GM12878 (cell line): ENCODE measurements around the gene CAMK4. TPM values are rescaled to one million over a fixed set of nuclear protein-coding genes. Genes with fewer than 3 reads are reported as not detected.

ENCODE experiments used
- ATAC-seq: fragments of 200-7000 bp; cut with Tn5 transposase; 3 replicates; pipeline ENCODE4 v1.9.1; 2020; ENCODE audit warnings: mild to moderate bottlenecking, moderate library complexity
- BruUV-seq: library from RNA; stranded (reverse); fragments of 400-500 nt; replicated peaks from 2 replicates; lab custom pipeline; 2021; lab: Mats Ljungman, UMichigan
- CTCF ChIA-PET: fragments of 300-600 bp; sonication (Branson Sonifier 250); formaldehyde crosslinking; extraction: SDS; loops from one replicate; lab custom pipeline; 2021; ENCODE audit warnings: inconsistent platforms; lab: Yijun Ruan, JAX
- POLR2A ChIA-PET: fragments of 350-600 bp; formaldehyde crosslinking; extraction: SDS; loops from one replicate; lab custom pipeline; 2021; ENCODE audit warnings: inconsistent platforms; lab: Charles Lee
- RAD21 ChIA-PET: fragments of 300-600 bp; sonication (Branson Sonifier 250); formaldehyde crosslinking; loops from one replicate; lab custom pipeline; 2023; ENCODE audit warnings: antibody characterized with exemption; ENCODE audit not compliant: unreplicated experiment; lab: Charles Lee
- SMC1A ChIA-PET: fragments of 300-600 bp; sonication (Branson Sonifier 250); formaldehyde crosslinking; loops from one replicate; lab custom pipeline; 2023; ENCODE audit not compliant: unreplicated experiment, uncharacterized antibody; lab: Charles Lee
- DNase-seq: peaks from one replicate; pipeline ENCODE4 v3.0.0-alpha.2; 2011; ENCODE audit warnings: low read depth, low spot score
- FAIRE-seq: peaks from 3 replicates; lab custom pipeline; 2011; peaks lifted over from hg19 to GRCh38; lab: Jason Lieb, UNC
- H2AFZ ChIP-seq: 2 replicates; pipeline ENCODE4 v1.6.0; 2011; ENCODE audit warnings: low read depth, low read length, control low read depth; ENCODE audit not compliant: control insufficient read depth
- H3K27ac ChIP-seq: 2 replicates; pipeline ENCODE4 v1.5.1; 2011; ENCODE audit warnings: control low read depth; ENCODE audit not compliant: control insufficient read depth, insufficient read depth
- H3K27me3 ChIP-seq, 2 experiments: replicated peaks in 1 of 2; 2 replicates each; pipeline versions ENCODE4 v1.6.0 to v1.6.1; 2011; ENCODE audit warnings: low read length in 1 of 2; ENCODE audit not compliant: control insufficient read depth in 2 of 2, insufficient read depth in 2 of 2
- H3K36me3 ChIP-seq, 2 experiments: 2 replicates each; pipeline ENCODE4 v1.5.1; 2011; ENCODE audit warnings: low read length in 1 of 2; ENCODE audit not compliant: control insufficient read depth in 2 of 2, insufficient read depth in 2 of 2
- H3K4me1 ChIP-seq: 2 replicates; pipeline ENCODE4 v1.6.1; 2011; ENCODE audit warnings: mild to moderate bottlenecking, low read length, moderate library complexity, mixed read lengths; ENCODE audit not compliant: control insufficient read depth, insufficient read depth
- H3K4me2 ChIP-seq: 2 replicates; pipeline ENCODE4 v1.6.0; 2011; ENCODE audit warnings: control low read depth; ENCODE audit not compliant: control insufficient read depth, insufficient read depth
- H3K4me3 ChIP-seq: fragments of 200-600 bp; sonication (generic); 2 replicates; pipeline ENCODE4 v1.5.1; 2016
- H3K79me2 ChIP-seq: 2 replicates; pipeline ENCODE4 v1.6.0; 2011; ENCODE audit warnings: low read length; ENCODE audit not compliant: control insufficient read depth, insufficient read depth
- H3K9ac ChIP-seq: 2 replicates; pipeline ENCODE4 v1.8.0; 2011; ENCODE audit warnings: low read length, control low read depth, mixed read lengths; ENCODE audit not compliant: control insufficient read depth, insufficient read depth
- H3K9me3 ChIP-seq: replicated peaks from 3 replicates; pipeline ENCODE4 v1.5.1; 2011; ENCODE audit warnings: mild to moderate bottlenecking, low read length; ENCODE audit not compliant: control insufficient read depth, insufficient read depth
- H4K20me1 ChIP-seq: 2 replicates; pipeline ENCODE4 v1.6.0; 2011; ENCODE audit not compliant: control insufficient read depth, insufficient read depth
- BACH1 ChIP-seq: fragments of 450-650 bp; IDR thresholded peaks from 2 replicates; pipeline ENCODE4 v1.6.1; 2017; ENCODE audit warnings: mild to moderate bottlenecking, borderline replicate concordance
- E2F4 ChIP-seq: IDR thresholded peaks from 2 replicates; pipeline ENCODE4 v1.6.1; 2012; ENCODE audit warnings: low read depth, low read length, improper control_type of control experiment
- EGR1 ChIP-seq, 2 experiments: IDR thresholded peaks; 1 replicate in 1 of 2; 2 replicates in 1 of 2; pipeline ENCODE4 v1.6.1; 2011 to 2012; ENCODE audit warnings: low read depth in 2 of 2, low read length in 2 of 2, borderline replicate concordance in 1 of 2, mild to moderate bottlenecking in 1 of 2, moderate library complexity in 1 of 2
- ESRRA ChIP-seq: IDR thresholded peaks from 2 replicates; pipeline ENCODE4 v1.6.1; 2012; ENCODE audit warnings: mild to moderate bottlenecking, low read length, improper control_type of control experiment
- EZH2 ChIP-seq: IDR thresholded peaks from 2 replicates; pipeline ENCODE4 v1.6.1; 2012; ENCODE audit warnings: low read depth, mild to moderate bottlenecking, control low read depth, inconsistent platforms, low read length, borderline replicate concordance; ENCODE audit not compliant: control insufficient read depth
- NR2F1 ChIP-seq: fragments of 450-650 bp; conservative IDR thresholded peaks from 2 replicates; pipeline ENCODE4 v1.6.1; 2017; ENCODE audit warnings: mild to moderate bottlenecking
- SMAD5 ChIP-seq: IDR thresholded peaks from 2 replicates; pipeline ENCODE4 v1.6.1; 2016; ENCODE audit warnings: antibody characterized with exemption, low read depth
- SP1 ChIP-seq: IDR thresholded peaks from one replicate; pipeline ENCODE4 v1.6.1; 2011; ENCODE audit warnings: low read depth, low read length
- STAT1 ChIP-seq: fragments of 450-650 bp; conservative IDR thresholded peaks from 2 replicates; pipeline ENCODE4 v1.6.1; 2014; ENCODE audit warnings: antibody characterized with exemption, mild to moderate bottlenecking
- SUZ12 ChIP-seq: fragments of 200-600 bp; sonication (generic); IDR thresholded peaks from one replicate; pipeline ENCODE4 v1.6.1; 2018; ENCODE audit warnings: antibody characterized with exemption, mild to moderate bottlenecking; ENCODE audit not compliant: unreplicated experiment
- TCF7 ChIP-seq: IDR thresholded peaks from 2 replicates; pipeline ENCODE4 v1.6.1; 2014; ENCODE audit warnings: antibody characterized with exemption, borderline replicate concordance
- ZBED1 ChIP-seq: IDR thresholded peaks from 2 replicates; pipeline ENCODE4 v1.6.1; 2016; ENCODE audit warnings: borderline replicate concordance
- WGBS: methylation state at CpG from one replicate; pipeline ENCODE4 v1.1.6; 2016; ENCODE audit warnings: low lambda C conversion rate; ENCODE audit not compliant: insufficient replicate concordance, insufficient coverage; ENCODE audit errors: missing lambda C conversion rate; 5-methylcytosine and 5-hydroxymethylcytosine counted together
- in situ Hi-C: fragments of 300-500 bp; cut with MboI; formaldehyde crosslinking; loops from 9 replicates; pipeline ENCODE4 v1.14.3; 2018; ENCODE audit warnings: mixed read lengths
- intact Hi-C: fragments of 100-400 bp; cut with micrococcal nuclease; formaldehyde crosslinking; loops from one replicate; pipeline ENCODE4 v1.14.2; 2022; ENCODE audit not compliant: unreplicated experiment
- polyA plus RNA-seq, 11 experiments: library from polyadenylated mRNA; depleted of rRNA in 4 of 11; unstranded in 6 of 11; stranded (reverse) in 5 of 11; fragments of >200 nt; fragmentation: Nextera tagmentation in 4 of 11; fragmentation: Illumina TruSeq in 1 of 11; extraction: Ambion mirVana in 4 of 11; extraction: Trizol in 1 of 11; gene quantifications; 1 replicate in 1 of 11; 2 replicates in 10 of 11; pipeline versions ENCODE4 v1.2.1 to v1.2.3, GENCODE V29; 2011 to 2016; ENCODE audit warnings: inconsistent platforms in 2 of 11, missing spikeins in 2 of 11, low read depth in 1 of 11
- total RNA-seq, 4 experiments: library from RNA; depleted of rRNA in 3 of 4; stranded (reverse); fragments of >200 nt in 3 of 4; fragmentation: Illumina TruSeq in 1 of 4; extraction: Trizol in 1 of 4; gene quantifications; 2 replicates each; pipeline versions ENCODE4 v1.2.1 to v1.2.3, GENCODE V29; 2013 to 2021

CAMK4 gene
- total and polyA plus RNA-seq, 10 of the 15 experiments (the other 5 are each of a cell fraction or from before 2014, with no cell fraction given), result 13.3 to 51.9 (median 35.3) TPM

GRCh38 chr5:111262815-111263214, 38.6 kb downstream of the CAMK4 start:
- WGBS, result 91% methylated on average over 1 of the region's 1 CpG
- ChIA-PET RAD21 (interaction anchor here (1.7 kb wide), 1 partner anchor 8 kb away, joined by 8 read pairs; no protein-coding TSS in a partner anchor), SMC1A (interaction anchor here (1.0 to 1.4 kb wide), 3 partner anchors 14 to 35 kb away, joined by 3 to 4 read pairs (median 3); no protein-coding TSS in a partner anchor), CTCF (interaction anchor here (0.9 to 2.0 kb wide), 2 partner anchors 15 to 105 kb away, joined by 3 to 8 read pairs; no protein-coding TSS in a partner anchor), POLR2A (interaction anchor here (1.3 kb wide), 1 partner anchor 8 kb away, joined by 4 read pairs; no protein-coding TSS in a partner anchor)
- Histone ChIP-seq H3K79me2 (peaks cover 47% of the 10 kb centered on the region), H3K4me3 (no peak overlapping the region), H3K27ac (no peak overlapping the region), H3K36me3 (peaks cover 0 to 9% of the 10 kb centered on the region in 2 experiments; a peak in 3 of 4 replicates), H3K27me3 (no peaks in the 10 kb centered on the region), H4K20me1 (no peaks in the 10 kb centered on the region), H3K9me3 (peaks cover 17% of the 10 kb centered on the region), H2AFZ (no peak overlapping the region), H3K9ac (no peak overlapping the region), H3K4me2 (no peak overlapping the region), H3K4me1 (0 out of 2 replicates have a peak, but pooled peaks cover 3% of the 10 kb centered on the region)
- no peak for DNase-seq
- TF ChIP-seq EGR1 (IDR thresholded peaks at IDR 0.05; ENCODE audit: borderline replicate concordance in 1 of 2, low read depth in 2 of 2, low read length in 2 of 2), result no peak
- no peak for TF ChIP-seq SUZ12
- no peak for TF ChIP-seq STAT1
- no peak for TF ChIP-seq BACH1
- no peak for TF ChIP-seq E2F4
- no peak for TF ChIP-seq SMAD5
- TF ChIP-seq ZBED1, result no peak
- TF ChIP-seq SP1, result no peak
- no peak for TF ChIP-seq TCF7
- TF ChIP-seq NR2F1, result no peak
- TF ChIP-seq EZH2, result no peak
- TF ChIP-seq ESRRA, result no peak
- BruUV-seq, result no TSS peak
- intact Hi-C loops, result no loop called here
- ATAC-seq, result no peak
- in situ Hi-C loops, result no loop called here
- no peak for FAIRE-seq
